Fibroblast of upper back skin (primary cell): Measurements from ENCODE around the gene SPDYE16.
A peak's percentile ranks its signal among the peaks of the same experiment; 100 is the strongest.
"Not testable (repeated sequence)": the region's sequence is repeated elsewhere in the genome, so short reads cannot be mapped to it uniquely, and the experiment has no call there.

Experiments used
- DNase-seq: peaks from one replicate; pipeline ENCODE4 v3.0.0-alpha.2; 2013

The SPDYE16 gene

GRCh38 chr7:76543197-76543596, at the start of gene SPDYE16:
Gene SPDYE16, minus strand, starts transcription at chr7:76543297. Its CDS starts 1,838 bp downstream, at chr7:76541459.
- not testable (repeated sequence) for DNase-seq

- not testable (repeated sequence) for DNase-seq
Measured at GRCh38 chr7:76592694-76593093, 49.6 kb upstream of the SPDYE16 start.

DNA sequence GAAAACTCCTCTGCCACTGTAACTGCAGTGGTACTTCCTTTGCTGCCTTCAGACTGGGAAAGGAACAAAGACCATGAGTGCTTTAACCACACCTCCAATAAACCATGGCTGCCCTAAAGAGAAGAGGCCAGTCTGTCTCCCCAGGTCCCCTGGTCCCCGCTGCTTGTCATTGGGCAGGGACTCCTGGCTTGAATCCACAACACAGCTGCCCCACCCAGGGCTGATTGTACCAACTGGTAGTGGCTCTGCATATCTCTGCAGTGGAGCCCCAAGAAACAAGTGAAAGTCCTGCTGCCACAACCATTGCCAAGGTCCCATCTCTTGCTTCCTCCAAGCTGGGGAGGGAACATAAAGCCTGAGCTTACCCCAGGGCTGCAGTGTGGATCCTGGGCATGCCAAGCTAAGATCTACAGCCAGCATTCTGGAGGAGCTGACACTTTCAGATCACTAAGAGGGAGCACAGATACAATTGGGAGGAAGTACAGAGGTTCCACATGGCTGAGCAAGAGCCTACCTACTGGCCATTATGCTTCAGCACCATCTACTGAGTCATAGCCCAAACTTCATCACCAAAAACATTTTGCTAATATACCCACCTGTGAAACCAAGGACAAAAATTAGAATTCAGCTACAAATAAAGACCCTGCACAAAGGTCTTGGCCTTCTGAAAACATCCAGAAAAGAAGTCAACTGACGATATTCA, 48.7 kb upstream of the SPDYE16 start:
- DNase-seq = not testable (repeated sequence)

DNA sequence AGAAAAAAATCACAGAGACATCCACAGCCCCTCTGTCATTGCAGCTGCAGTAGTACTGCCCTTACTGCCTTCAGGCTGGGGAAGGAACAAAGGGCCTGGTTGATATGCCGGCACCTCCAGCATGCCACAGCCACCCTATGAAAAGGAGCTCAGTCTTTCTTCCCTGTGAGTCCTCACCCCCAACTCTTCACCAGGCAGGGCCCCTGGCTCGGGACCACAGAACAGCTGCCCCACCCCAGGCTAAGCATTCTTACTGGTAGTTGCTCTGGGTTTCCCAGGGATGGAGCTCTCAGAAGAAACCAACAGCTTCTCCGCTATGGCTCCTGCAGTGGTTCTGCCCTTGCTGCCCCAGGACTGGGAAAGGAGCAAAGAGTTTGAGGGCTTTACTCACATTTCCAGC, 47.9 kb upstream of the SPDYE16 start:
- not testable (repeated sequence) for DNase-seq

DNA sequence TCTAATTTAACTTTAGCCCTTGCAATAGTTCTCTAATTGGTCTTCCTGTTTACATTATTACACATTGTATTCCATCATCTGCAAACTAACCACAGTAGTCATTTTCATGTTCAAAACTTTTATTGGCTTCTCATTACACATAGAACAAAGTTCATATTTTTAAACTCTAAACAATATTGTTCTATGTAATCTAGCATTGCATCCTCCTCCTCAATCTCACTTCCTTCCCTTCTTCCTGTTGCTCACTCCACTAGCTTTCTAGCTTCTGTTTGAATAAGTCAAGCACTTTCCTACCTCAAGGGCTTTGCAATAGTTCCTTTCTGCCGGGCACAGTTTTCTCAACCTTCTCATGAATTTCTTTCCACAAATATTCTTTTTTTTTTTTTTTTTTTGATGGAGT, 45.5 kb upstream of the SPDYE16 start:
- DNase-seq = not testable (repeated sequence)

- not testable (repeated sequence) for DNase-seq
Measured at GRCh38 chr7:76586585-76587315, 43.7 kb upstream of the SPDYE16 start.

- peak; percentile 77 for DNase-seq
Measured at GRCh38 chr7:76583636-76584281, 40.7 kb upstream of the SPDYE16 start.

GRCh38 chr7:76582848-76583631, 39.9 kb upstream of the SPDYE16 start:
- DNase-seq = peak; percentile 92

GRCh38 chr7:76575919-76576655, 33.0 kb upstream of the SPDYE16 start:
- DNase-seq = peak; percentile 10

- not testable (repeated sequence) for DNase-seq
Measured at GRCh38 chr7:76575431-76575830, 32.3 kb upstream of the SPDYE16 start.

DNA sequence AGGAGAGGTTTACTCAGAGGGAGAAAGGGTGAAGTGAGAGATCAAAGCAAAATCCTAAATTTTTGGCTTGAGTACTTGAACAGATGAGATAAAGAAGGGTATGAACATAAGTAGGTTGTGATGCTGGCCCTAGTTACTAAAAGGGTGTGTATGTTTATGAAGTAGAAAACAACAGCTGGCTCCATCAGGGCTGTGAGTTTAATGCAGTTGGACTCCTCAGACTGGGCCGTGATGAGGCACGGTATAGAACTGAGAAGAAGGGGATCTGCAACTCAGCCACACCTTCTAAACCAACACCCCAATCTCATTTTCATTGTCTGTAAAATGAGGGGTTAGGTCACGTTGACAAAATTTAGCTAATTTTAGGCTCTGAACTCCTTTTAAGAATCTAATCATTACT, 29.2 kb upstream of the SPDYE16 start:
- DNase-seq = not testable (repeated sequence)

DNA sequence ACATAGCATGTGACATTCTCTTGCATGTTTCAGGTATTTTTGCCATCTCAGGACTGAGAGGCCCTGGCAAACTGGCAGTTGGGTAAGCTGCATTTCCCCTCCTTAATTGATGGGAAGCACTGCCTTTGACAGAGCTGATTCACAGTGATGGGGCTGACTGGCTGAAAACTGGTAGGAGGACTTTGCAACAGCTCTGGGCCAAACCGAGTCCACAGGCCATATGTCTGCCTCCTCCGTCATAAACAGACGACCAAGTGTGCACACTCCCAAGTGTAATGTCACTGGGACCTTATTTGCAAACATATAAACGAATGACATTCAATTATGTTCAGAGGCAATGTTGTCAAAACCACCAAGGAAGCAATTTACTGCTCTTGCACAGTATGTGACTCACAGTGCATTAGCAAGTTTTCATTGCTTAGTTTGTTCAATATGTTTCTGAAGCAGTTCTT, 27.3 kb upstream of the SPDYE16 start:
- peak; percentile 19 for DNase-seq

- peak; percentile 67 for DNase-seq
Measured at GRCh38 chr7:76568742-76569141, 25.6 kb upstream of the SPDYE16 start.

GRCh38 chr7:76567753-76568152, 24.7 kb upstream of the SPDYE16 start:
- DNase-seq = not testable (repeated sequence)

DNA sequence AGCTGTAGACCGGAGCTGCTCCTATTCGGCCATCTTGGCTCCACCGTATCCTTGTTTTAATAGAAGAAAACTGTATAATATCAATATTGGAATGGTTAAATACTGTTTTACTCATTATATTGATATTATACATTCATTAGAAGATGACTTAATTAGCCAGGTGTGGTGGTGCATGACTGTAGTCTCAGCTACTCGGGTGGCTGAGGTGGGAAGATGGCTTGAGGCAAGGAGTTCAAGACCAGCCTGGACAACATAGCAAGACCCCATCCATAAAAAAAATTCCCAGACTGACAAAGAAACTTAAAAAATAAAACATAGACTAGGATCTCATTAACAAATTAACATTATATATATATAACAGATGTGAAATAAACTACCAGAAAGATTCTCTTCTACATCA, 24.2 kb upstream of the SPDYE16 start:
- DNase-seq = not testable (repeated sequence)

DNA sequence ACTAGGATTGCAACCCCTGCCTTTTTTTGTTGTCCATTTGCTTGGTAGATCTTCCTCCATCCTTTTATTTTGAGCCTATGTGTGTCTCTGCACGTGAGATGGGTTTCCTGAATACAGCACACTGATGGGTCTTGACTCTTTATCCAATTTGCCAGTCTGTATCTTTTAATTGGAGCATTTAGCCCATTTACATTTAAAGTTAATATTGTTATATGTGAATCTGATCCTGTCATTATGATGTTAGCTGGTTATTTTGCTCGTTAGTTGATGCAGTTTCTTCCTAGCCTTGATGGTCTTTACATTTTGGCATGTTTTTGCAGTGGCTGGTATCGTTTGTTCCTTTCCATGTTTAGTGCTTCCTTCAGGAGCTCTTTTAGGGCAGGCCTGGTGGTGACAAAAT, 21.9 kb upstream of the SPDYE16 start:
- not testable (repeated sequence) for DNase-seq

- not testable (repeated sequence) for DNase-seq
Measured at GRCh38 chr7:76561342-76561741, 18.2 kb upstream of the SPDYE16 start.

GRCh38 chr7:76560157-76560556, 17.1 kb upstream of the SPDYE16 start:
- DNase-seq = not testable (repeated sequence)

DNA sequence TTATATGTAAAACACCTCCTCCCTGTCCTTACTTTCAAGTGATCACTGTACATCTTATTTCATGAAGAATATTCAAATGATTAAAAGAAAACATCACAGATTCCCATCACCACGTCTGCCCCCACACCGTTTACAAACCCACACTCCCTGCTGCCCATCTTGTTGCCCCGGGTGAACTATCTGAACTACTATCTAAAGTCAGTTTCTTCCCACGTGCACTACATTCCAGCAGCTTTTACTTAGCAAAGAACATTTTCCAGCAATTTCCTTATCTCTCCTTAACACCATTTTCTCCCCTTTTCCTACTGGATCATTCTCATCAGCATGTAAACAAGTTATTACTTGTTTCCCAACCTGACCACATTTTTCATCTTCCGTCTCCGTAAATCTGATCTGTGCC, 16.6 kb upstream of the SPDYE16 start:
- not testable (repeated sequence) for DNase-seq

DNA sequence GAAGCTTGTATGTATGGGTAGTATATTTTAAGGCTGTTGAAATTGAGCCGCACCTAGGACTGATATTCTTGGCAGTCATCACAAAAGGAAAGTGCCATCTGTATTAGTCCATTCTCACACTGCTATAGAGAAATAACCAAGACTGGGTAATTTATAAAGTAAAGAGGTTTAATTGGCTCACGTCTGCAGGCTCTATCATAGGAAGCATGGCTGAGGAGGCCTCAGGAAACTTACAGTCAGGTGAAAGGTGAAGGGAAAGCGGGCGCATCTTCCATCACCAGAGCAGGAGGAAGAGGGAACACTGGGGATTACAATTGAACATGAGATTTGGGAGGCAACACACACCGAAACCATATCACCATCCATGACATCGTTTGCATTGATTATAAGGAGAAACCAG, 8.9 kb upstream of the SPDYE16 start:
- DNase-seq = not testable (repeated sequence)

DNA sequence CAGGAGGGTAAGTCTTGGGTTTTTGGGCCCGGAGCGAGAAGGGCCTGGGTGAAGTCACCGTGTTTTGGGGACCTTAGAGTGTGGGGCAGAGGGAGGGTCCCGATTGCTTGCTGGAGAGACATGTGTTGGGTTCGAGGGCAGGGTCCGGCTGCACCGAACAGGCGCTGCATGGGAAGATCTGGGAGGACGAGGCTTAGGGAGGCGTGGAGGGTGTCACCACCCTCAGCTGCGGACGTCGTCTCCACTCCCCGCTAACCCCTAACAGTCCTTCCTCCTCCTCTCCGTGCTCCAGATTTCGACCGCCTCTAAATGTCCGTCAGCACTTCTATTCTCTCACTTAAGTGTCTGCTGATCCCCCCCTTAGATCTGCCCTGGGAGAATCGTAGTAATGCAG, 6.8 kb upstream of the SPDYE16 start:
- not testable (repeated sequence) for DNase-seq
